Fibroblast of the aortic adventitia (primary cell): ENCODE results near the gene CCNA2. TPM values are rescaled to one million over a fixed set of nuclear protein-coding genes. Genes with fewer than 3 reads are reported as not detected.

Source experiments
- DNase-seq: peaks from one replicate; pipeline ENCODE4 v3.0.0-alpha.2; 2010; ENCODE audit warnings: low read depth
- H3K4me3 ChIP-seq: 2 replicates; pipeline ENCODE4 v1.5.1; 2011; ENCODE audit warnings: low read depth, mild to moderate bottlenecking, control low read depth, low read length, moderate library complexity
- CTCF ChIP-seq: IDR thresholded peaks from 2 replicates; pipeline ENCODE4 v1.5.1; 2011; ENCODE audit warnings: mild to moderate bottlenecking, low read length, control low read depth, inconsistent platforms; ENCODE audit not compliant: insufficient read depth
- total RNA-seq: library from RNA; depleted of rRNA; stranded (reverse); fragments of >200 nt; gene quantifications from 2 replicates; pipeline ENCODE4 v1.2.3, GENCODE V29; 2012; ENCODE audit warnings: low replicate concordance

CCNA2 gene
- total RNA-seq, 1 donor: 63.9 TPM

GRCh38 chr4:121784401-121784800 lies 39.3 kb downstream of the CCNA2 start:
- TF ChIP-seq CTCF: no peak
- H3K4me3 ChIP-seq: no peak overlapping the region
- DNase-seq: no peak

- H3K4me3 ChIP-seq: no peak overlapping the region
- TF ChIP-seq CTCF: no peak
- DNase-seq: no peak
Observed at GRCh38 chr4:121783210-121783609, 40.5 kb downstream of the CCNA2 start.

GRCh38 chr4:121778991-121779628 lies 44.6 kb downstream of the CCNA2 start:
- no peak for TF ChIP-seq CTCF
- no peak overlapping the region for H3K4me3 ChIP-seq
- DNase-seq: peak; percentile 85

- no peak for DNase-seq
- no peak for TF ChIP-seq CTCF
- H3K4me3 ChIP-seq: no peak overlapping the region
Observed at GRCh38 chr4:121777625-121778024, 46.1 kb downstream of the CCNA2 start.

GRCh38 chr4:121776610-121777401 lies 46.9 kb downstream of the CCNA2 start:
- no peak for TF ChIP-seq CTCF
- DNase-seq: no peak
- H3K4me3 ChIP-seq: no peak overlapping the region

GRCh38 chr4:121773883-121774282 lies 49.8 kb downstream of the CCNA2 start:
- H3K4me3 ChIP-seq: no peak overlapping the region
- no peak for DNase-seq
- no peak for TF ChIP-seq CTCF
